Progenitor cell of endocrine pancreas (in vitro differentiated cells): ENCODE measurements around the gene SYCE1. TPM values are rescaled to one million over a fixed set of nuclear protein-coding genes. Genes with fewer than 3 reads are reported as not detected.
"Not testable (repeated sequence)": the region's sequence is repeated elsewhere in the genome, so short reads cannot be mapped to it uniquely, and the experiment has no call there.

Source experiments
- DNase-seq: peaks from one replicate; pipeline ENCODE4 v3.0.0; 2021; ENCODE audit warnings: low spot score; ENCODE audit not compliant: unreplicated experiment
- H3K27ac Mint-ChIP-seq: 2 replicates; pipeline ENCODE4 v1.8.0; 2021; ENCODE audit warnings: mild to moderate bottlenecking, moderate library complexity, mixed read lengths
- H3K27me3 Mint-ChIP-seq: 2 replicates; pipeline ENCODE4 v1.8.0; 2021; ENCODE audit warnings: mixed read lengths
- H3K36me3 Mint-ChIP-seq: 2 replicates; pipeline ENCODE4 v1.8.0; 2022; ENCODE audit warnings: mixed read lengths; ENCODE audit not compliant: insufficient read depth
- H3K4me1 Mint-ChIP-seq: 2 replicates; pipeline ENCODE4 v1.8.0; 2021; ENCODE audit warnings: low read depth, mixed read lengths
- H3K4me3 Mint-ChIP-seq: 2 replicates; pipeline ENCODE4 v1.8.0; 2021; ENCODE audit warnings: low read depth, mild to moderate bottlenecking, moderate library complexity, mixed read lengths
- H3K9me3 Mint-ChIP-seq: 2 replicates; pipeline ENCODE4 v1.8.0; 2021; ENCODE audit warnings: low read depth, mixed read lengths
- CTCF ChIP-seq: fragments of 200-600 bp; sonication (generic); IDR thresholded peaks from one replicate; pipeline ENCODE4 v1.5.0; 2021; ENCODE audit warnings: antibody characterized with exemption, mild to moderate bottlenecking; ENCODE audit not compliant: unreplicated experiment
- total RNA-seq: library from RNA; stranded (reverse); gene quantifications from 2 replicates; pipeline ENCODE4 v1.2.1, GENCODE V29; 2021

SYCE1 gene
- total RNA-seq, 1 donor from 2014 or later, result not detected

- not testable (repeated sequence) for H3K4me1 Mint-ChIP-seq
Observed at GRCh38 chr10:133568831-133569527, 3.6 kb upstream of the SYCE1 start.

DNA sequence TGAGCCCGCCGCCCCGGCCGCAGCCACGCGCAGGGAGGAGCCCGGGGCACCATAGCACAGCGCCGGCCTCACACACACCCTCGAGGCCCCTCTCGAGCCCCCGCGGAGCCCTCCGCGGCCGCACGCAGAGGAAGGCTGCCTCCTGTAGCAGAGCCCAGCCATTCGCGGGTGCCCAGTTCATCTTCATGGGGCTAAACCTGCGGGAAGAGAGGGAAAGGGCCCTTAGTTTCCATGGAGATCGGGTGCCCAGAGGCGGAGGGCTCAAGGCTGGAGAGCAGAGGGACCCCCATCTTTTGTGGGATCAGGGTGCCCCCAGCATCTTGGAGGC lies 2.9 kb upstream of the SYCE1 start:
- Mint-ChIP-seq H3K36me3 (peaks cover 2% of the 10 kb centered on the region), H3K9me3 (peaks cover 15% of the 10 kb centered on the region), H3K4me3 (no peak overlapping the region), H3K27me3 (no peaks in the 10 kb centered on the region), H3K27ac (no peak overlapping the region), H3K4me1 (no peaks in the 10 kb centered on the region)
- DNase-seq, result no peak
- no peak for TF ChIP-seq CTCF

More at GRCh38 chr10:133568831-133569527, 3.6 kb upstream of the SYCE1 start:
- not testable (repeated sequence) for DNase-seq, H3K4me3 Mint-ChIP-seq, H3K36me3 Mint-ChIP-seq, H3K27me3 Mint-ChIP-seq, H3K27ac Mint-ChIP-seq
- H3K9me3 Mint-ChIP-seq, result peaks cover 19% of the 10 kb centered on the region

DNA sequence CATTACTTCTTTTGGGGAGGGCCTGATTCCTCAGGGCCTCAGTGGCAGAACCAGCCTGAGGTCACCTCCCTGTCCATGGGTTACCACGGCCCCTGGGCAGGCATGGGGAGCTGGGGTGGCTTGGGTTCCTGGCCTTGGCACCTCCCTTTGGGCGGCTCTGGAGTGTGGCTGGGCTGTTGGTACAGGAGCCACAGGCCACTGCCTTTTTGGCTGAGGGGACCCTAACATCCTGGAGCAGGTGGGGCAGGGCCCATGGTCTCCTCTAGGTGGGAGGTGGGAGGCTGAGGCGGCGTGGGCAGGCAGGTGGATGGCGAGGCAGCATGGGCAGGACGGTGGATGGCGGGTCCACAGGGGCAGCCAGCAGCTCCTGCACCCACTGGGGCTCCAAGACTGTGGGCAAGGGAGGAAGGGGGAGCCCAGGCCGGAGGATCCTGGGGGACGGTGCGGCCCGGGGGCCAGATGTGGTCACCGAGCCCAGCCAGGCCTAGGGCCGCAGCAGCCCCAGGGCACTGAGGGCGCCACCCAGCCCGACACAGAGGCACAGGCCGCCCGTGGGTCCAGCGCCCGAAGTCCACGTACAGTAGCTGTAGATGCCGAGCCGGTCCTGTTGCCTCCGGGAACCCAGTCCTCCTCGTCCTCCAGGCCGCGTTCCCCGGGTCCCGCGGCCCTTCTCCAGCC lies 2.4 kb upstream of the SYCE1 start:
- DNase-seq, result no peak
- peaks cover 1% of the 10 kb centered on the region for H3K36me3 Mint-ChIP-seq
- peaks cover 11% of the 10 kb centered on the region for H3K9me3 Mint-ChIP-seq
- H3K4me3 Mint-ChIP-seq, result no peak overlapping the region
- H3K27ac Mint-ChIP-seq, result no peak overlapping the region
- H3K4me1 Mint-ChIP-seq, result no peaks in the 10 kb centered on the region
- no peak for TF ChIP-seq CTCF
- H3K27me3 Mint-ChIP-seq, result no peaks in the 10 kb centered on the region

DNA sequence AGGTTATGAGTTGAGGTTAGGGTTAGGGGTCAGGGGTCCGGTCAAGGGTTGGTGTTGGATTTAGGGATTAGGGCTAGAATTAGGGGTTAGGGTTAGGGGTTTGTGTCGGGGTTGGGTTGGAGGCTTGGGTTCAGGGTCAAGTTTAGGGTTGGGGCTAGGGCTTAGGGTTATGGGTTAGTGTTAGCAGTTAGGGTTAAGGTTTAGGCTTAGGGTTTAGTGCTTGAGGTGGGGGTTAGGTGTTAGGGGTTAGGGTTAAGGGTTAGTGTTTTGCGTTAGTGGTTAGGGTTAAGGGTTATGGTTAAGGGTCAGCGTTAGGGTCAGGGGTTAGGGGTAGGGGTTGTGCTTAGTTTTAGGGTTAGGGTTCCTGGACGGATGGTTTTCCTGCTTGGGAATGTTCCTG lies 1.7 kb upstream of the SYCE1 start:
- Mint-ChIP-seq H3K27ac (no peak overlapping the region), H3K4me1 (no peaks in the 10 kb centered on the region), H3K4me3 (no peak overlapping the region), H3K36me3 (peaks cover 1% of the 10 kb centered on the region), H3K9me3 (peaks cover 15% of the 10 kb centered on the region), H3K27me3 (no peaks in the 10 kb centered on the region)
- no peak for TF ChIP-seq CTCF
- DNase-seq, result no peak

DNA sequence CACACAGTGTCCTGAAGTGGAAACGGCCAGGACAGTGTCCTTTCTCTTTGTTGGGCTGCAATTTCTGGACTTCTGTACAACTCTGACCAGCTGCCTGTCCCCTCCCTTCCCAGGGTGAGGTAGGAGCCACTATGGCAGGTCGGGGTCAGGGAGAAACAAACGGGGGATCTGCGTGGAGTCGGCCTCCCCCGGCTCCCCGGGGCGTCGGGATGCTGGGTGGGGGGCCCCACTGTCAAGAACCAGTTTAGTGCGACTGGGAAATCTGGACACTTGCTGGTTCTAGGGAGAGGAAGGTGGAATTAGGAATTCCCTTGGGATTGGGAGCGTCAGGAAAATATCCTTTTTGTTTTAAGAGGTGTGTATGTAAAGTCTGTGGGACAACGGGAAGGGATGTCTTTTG lies 567 bp downstream of the SYCE1 start:
- Mint-ChIP-seq H3K9me3 (peaks cover 21% of the 10 kb centered on the region), H3K4me1 (no peaks in the 10 kb centered on the region), H3K27me3 (no peaks in the 10 kb centered on the region), H3K4me3 (no peak overlapping the region), H3K36me3 (no peaks in the 10 kb centered on the region), H3K27ac (no peak overlapping the region)
- TF ChIP-seq CTCF, result no peak
- DNase-seq, result no peak

GRCh38 chr10:133559216-133559615 lies 6.2 kb downstream of the SYCE1 start:
- no peak overlapping the region for H3K27ac Mint-ChIP-seq
- H3K27me3 Mint-ChIP-seq, result no peaks in the 10 kb centered on the region
- TF ChIP-seq CTCF, result no peak
- H3K4me3 Mint-ChIP-seq, result no peak overlapping the region
- peaks cover 3% of the 10 kb centered on the region for H3K36me3 Mint-ChIP-seq
- DNase-seq, result no peak
- H3K4me1 Mint-ChIP-seq, result no peaks in the 10 kb centered on the region
- H3K9me3 Mint-ChIP-seq, result peaks cover 49% of the 10 kb centered on the region
